Gastrocnemius medialis (tissue), 4 donors: ENCODE data around the gene TBC1D23.

Experiments used
- POLR2A ChIP-seq, 2 donors: fragments of 450-650 bp; IDR thresholded peaks; one replicate each; pipeline ENCODE4 v1.6.1; 2017; ENCODE audit warnings: antibody characterized with exemption in 2 of 2, mild to moderate bottlenecking in 2 of 2, moderate library complexity in 2 of 2
- TF ChIP-seq, protein P1 (sequence below), 5 experiments: fragments of 450-650 bp in 3 of 5; fragments of 200-600 bp in 2 of 5; sonication (generic) in 2 of 5; IDR thresholded peaks in 4 of 5; conservative IDR thresholded peaks in 1 of 5; 1 replicate in 4 of 5; 2 replicates in 1 of 5; pipeline ENCODE4 v1.5.1; 2016 to 2019; ENCODE audit warnings: antibody characterized with exemption in 5 of 5, mild to moderate bottlenecking in 3 of 5, moderate library complexity in 3 of 5

DNA sequence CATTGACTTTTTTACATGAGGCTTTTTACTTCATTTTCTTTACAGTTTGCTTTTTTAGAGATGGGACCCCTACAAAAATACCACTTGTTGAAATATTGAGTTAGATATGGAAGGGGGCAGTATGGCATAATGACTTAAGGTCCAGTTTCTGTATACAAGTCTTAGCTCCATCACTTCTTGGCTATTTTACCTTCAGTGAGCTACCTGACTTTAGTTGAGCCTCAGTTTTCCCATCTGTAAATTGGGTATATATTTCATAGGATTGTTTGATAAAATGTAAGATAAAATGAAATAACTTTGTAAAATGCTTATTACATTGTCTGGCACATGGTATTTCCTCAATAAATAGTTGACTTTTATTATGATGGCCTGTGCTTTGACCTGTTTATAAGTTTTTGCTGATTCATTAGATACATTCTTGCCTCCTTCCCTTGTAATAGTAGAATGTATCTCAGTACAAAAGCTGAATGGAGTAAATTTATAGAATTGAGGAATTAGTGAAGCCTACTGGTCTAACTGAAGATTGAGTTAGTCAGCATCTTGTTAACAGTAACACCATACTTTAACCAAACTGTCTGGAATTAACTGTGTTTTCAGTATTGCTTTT lies 27.6 kb downstream of the TBC1D23 start:
- TF ChIP-seq, protein P1, sequence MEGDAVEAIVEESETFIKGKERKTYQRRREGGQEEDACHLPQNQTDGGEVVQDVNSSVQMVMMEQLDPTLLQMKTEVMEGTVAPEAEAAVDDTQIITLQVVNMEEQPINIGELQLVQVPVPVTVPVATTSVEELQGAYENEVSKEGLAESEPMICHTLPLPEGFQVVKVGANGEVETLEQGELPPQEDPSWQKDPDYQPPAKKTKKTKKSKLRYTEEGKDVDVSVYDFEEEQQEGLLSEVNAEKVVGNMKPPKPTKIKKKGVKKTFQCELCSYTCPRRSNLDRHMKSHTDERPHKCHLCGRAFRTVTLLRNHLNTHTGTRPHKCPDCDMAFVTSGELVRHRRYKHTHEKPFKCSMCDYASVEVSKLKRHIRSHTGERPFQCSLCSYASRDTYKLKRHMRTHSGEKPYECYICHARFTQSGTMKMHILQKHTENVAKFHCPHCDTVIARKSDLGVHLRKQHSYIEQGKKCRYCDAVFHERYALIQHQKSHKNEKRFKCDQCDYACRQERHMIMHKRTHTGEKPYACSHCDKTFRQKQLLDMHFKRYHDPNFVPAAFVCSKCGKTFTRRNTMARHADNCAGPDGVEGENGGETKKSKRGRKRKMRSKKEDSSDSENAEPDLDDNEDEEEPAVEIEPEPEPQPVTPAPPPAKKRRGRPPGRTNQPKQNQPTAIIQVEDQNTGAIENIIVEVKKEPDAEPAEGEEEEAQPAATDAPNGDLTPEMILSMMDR (IDR thresholded peaks at IDR 0.05 in 4 of 5, conservative IDR thresholded peaks at IDR 0.05 in 1 of 5), result no peak
- no peak for TF ChIP-seq POLR2A (IDR thresholded peaks at IDR 0.05)
